NCI-H2196 (cell line): ENCODE data around the gene TRPV4.

ENCODE experiments used
- DNase-seq: peaks from one replicate; lab custom pipeline; 2025; ENCODE audit not compliant: unreplicated experiment; lab: John Stamatoyannopoulos, UW

The TRPV4 gene

DNA sequence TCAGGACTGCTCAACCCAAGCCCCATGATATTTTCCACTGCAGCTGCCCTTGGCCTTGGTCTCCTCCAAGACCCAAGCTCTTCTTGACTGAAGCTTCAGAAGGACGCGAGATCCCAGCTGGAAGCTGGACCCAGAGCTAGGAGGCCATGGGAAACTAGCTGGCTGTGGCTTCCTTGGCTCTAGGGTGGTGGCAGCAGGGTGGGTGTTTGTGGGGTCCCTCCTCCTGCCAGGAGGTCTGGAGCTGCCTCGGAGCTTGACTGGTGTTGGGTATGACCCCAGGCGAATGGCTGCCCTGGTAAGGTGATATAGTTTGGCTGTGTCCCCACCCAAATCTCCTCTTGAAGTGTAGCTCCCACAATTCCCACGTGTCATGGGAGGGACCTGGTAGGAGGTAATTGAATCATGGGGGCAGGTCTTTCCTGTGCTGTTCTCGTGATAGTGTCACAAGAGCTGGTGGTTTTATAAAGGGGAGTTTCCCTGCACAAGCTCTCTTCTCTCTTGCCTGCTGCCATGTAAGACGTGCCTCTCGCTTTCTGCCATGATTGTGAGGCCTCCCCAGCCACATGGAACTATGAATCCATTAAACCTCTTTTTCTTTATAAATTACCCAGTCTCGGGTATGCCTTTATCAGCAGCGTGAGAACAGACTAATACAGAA, 51.4 kb downstream of the TRPV4 start:
- no peak for DNase-seq

- peak; percentile 16 for DNase-seq
These were observed 53.8 kb downstream of the TRPV4 start for GRCh38 chr12:109779382-109779781.

DNA sequence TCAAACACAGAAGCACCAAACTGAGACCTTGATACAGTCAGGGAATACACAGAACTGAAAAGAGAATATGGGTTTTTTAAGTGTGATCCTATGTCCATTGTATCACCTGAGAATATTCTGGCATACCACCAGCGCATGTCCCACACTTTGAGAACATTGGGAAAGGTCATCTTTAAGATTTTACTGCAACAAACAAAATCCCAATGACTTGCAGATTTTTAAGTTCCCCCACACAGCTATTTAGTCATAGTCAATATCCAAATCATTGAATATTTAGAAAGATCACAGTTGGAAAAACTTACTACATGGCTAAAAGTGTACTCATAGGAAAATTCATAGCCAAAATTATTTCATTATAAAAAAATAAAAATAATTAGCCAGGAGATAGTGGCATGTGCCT, 54.5 kb downstream of the TRPV4 start:
- no peak for DNase-seq

GRCh38 chr12:109777544-109777943, 55.7 kb downstream of the TRPV4 start:
- DNase-seq = peak; percentile 59

- no peak for DNase-seq
These were observed 56.6 kb downstream of the TRPV4 start for GRCh38 chr12:109776624-109777023.

DNA sequence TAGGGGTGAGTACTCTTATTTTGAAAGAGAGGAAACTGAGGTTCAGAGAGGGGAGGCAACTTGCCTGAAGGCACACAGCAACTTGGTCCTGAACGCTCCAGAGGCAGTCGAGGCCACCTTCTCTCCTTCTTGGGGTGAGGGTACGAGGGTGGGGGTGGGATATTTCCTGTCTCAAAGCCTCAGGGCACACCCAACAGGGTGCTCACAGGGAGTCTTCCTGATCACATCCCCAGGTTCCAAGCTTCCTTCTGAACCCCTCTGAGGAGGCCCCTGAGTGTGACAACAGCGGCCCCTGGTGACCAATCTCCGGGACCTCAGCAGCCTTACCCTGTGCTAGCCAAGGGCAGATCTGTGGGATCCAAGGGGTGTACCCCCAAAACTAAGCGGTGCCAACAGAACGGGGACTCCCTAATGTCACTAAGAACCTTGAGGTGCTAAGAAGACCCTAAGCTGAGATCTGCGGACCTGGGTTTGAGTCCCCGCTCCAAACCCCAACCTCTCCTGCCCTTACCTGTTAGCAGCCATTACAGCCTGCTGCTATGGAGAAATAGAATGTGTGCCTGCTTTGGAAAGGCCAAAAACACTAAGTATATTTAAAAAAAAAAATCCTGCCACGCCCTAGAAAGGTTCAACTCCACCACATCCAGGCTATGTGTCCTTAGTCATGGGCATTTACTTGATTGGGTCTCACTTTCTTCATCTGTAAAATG, 57.9 kb downstream of the TRPV4 start:
- peak; percentile 75 for DNase-seq

DNA sequence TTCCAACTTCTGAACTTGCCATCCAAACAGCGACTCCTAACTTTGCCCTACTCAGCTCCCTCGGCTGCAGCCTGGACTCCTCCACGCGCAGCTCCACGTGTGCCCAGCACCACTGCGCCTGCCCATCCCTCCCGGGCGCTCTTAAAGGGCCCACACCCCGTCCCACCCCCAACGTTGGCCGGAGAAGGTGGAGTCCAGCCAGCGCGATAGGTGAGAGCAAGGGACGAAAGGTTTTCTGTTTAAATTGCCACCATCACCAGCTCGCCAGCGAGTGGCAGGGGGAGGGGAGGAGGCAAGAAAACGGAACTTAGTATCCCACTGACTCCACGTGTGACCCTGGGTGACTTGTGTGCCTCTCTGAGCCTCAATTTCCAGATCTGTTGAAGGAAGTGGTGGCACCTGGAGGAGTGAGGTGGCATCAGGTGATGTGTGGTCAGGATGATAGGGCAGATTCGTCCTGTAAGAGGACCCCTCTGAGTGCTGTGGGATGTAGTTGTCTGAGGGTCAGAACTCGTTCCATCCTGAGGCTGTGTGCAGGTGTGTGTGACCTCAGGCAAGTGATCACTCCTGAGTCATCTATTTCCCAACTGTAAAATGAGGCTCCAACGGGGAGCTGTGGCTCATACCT, 59.7 kb downstream of the TRPV4 start:
- no peak for DNase-seq

DNA sequence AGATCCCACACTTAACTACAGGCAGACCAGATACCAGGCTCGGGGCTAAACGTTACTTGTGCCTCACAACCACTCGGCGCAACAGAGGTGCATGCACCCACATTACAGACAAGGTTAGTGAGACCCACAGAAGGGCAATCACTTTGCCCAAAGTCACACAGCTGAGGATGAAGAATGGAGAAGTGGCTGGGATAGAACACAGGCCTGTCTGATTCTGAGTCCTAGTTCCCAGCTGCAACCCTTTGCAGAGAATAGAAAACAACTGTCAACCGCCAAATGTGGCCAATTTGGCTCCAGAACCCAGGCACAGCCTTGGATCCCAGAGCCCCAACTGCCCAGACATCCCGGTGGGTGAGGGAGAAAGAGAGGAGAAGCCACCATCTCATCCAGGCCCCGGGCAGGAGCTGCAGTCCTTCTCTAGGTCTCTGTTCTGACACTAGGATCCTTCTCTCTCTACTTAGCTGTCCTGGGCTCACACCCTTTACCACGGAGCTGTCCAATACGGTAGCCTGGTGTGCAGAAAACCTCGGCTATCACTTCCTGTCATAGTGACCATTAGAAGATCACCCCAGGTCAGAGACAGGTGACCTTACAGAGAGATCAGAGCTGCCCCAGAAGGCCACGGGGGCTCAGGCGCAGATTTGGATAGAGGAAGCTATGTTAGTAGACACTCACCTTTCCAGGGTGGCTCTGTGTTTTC, 60.4 kb downstream of the TRPV4 start:
- DNase-seq = no peak

GRCh38 chr12:109771746-109772621, 61.2 kb downstream of the TRPV4 start:
- DNase-seq = no peak

DNA sequence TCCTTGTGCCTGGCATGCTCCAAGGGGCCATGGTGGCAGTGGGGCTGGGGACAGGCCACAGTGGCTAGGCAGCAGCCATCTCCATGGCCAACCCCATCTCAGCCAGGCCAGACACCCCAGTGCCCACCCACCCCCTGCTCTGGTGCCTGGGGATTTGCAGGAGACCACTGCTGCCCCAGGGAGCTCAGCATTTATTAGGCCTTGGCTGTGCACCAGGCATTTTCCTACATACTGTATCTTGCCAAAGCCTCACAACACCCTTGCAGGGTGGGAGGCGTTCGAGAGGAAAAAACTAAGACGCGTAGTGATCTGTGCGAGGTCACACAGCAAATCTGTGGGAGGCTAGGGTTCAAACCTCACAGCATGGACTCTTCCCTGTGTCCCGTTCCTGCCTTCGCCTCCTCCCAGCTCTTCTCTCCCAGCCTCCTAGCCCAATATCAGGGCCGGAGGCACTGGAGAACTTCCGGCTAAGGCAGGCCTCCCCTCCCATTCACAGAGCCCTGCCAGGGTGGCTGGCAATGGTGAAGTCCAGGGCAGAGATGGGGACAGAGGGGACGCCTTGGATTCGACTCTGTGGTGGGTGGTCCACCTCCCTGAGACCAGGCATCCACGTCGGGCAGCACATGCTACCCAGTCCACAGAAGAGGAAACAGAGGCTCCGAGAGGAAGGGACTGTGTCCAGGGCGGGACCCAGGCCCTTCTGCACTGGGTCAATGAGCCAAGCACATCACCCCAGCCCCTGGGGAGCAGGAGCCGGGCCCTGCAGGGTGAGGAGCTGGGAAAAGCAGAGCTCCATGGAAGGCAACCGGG, 62.1 kb downstream of the TRPV4 start:
- no peak for DNase-seq

DNA sequence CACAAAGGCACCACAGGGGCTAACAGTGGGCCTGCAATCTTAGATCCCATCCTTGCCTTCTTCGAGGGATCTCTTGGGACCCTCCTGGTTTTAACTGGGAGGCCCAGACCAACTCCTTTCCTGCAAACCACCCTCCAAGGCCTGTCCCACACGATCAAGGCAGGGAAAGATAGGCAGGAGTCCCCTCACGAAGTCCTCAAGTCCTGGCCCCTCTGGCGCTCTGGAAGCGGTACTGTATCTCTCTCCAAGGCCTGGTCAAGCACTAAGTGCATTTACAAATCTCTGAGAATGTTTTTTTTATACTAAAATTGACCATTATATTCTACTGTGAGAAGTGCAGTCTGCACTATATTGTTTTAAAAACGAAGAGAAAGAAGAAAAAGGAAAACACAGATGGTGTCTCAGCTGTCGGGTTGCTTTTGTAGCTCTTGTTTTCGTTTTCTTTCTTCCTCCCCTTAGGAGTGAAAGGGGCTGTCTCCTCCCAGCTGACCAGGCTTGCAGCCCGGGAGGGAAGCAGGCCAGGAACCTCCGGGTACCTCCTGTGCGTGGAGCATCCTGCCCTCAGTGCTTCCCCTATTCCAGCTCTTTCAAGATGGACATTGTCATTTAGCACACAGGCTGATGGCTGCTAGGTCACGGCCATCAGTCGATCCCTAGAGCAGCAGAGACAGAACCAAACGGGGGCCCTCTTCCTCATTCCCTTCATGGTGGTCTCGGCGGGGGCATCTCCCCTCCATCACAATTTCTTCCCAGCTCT, 62.9 kb downstream of the TRPV4 start:
- no peak for DNase-seq

- DNase-seq = no peak
These were observed 64.1 kb downstream of the TRPV4 start for GRCh38 chr12:109768901-109769670.

DNA sequence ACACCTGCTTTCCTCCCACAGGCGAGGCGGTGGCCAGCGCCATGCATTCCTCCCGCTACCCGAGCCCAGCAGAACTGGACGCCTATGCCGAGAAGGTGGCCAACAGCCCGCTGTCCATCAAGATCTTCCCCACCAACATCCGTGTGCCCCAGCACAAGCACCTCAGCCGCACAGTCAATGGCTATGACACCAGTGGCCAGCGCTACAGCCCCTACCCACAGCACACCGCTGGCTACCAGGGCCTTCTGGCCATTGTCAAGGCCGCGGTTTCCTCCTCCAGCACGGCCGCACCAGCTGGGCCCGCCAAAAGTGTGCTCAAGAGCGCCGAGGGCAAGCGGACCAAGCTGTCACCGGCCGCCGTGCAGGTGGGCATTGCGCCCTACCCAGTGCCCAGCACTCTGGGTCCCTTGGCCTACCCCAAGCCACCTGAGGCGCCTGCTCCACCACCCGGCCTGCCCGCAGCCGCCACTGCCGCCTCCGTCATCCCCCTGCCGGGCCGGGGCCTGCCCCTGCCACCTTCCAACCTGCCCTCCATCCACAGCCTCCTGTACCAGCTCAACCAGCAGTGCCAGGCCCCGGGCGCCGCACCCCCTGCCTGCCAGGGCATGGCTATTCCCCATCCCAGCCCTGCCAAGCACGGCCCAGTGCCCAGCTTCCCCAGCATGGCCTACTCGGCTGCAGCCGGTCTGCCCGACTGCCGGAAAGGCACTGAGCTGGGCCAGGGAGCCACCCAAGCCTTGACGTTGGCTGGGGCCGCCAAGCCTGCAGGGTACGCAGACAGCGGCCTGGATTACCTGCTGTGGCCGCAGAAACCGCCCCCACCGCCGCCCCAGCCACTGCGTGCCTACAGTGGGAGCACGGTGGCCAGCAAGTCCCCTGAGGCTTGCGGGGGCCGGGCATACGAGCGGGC, 65.0 kb downstream of the TRPV4 start:
- no peak for DNase-seq

DNA sequence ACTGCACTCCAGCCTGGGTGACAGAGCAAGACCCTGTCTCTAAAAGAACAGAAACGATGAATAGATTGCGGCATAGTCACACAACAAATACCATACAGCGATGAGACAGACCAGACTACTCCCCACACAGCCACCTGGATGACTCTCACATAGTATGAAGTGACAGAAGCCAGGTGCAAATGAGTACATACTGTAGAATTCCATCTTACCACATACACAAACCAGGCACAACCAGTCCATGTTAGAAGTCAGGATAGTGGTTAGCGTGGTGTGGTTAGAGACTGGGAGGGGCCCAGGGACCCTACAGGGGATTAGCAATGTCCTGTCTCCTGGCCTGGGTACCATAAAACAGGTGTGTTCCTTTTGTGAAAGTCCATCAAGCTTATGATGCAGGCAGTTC, 65.7 kb downstream of the TRPV4 start:
- no peak for DNase-seq

DNA sequence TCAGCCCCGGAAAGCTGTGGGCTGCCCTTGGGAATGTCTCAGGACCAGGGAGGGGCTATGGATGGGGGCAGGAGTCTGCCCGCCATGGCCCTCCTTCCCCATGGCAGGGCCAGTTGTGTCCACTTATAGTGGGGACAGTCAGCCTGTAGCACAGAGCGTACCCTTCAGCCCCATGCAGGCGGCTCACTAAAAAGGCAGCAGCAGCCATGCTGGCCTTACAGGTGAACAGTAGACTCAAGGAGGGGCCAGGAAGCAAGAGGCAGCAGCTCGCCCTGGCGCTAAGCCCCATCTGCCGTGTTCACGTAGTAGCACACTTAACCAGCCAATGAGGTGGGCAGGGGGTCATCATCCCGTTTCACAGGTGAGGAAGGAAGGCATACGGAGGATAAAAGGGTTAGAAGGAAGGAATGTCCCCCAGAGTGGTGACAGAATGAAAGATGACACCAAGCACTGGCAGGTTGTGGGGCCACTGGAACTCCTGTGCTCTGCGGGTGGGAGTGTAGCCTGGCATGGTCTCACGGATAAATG, 66.9 kb downstream of the TRPV4 start:
- no peak for DNase-seq

GRCh38 chr12:109765446-109765810, 67.8 kb downstream of the TRPV4 start:
- DNase-seq = no peak

DNA sequence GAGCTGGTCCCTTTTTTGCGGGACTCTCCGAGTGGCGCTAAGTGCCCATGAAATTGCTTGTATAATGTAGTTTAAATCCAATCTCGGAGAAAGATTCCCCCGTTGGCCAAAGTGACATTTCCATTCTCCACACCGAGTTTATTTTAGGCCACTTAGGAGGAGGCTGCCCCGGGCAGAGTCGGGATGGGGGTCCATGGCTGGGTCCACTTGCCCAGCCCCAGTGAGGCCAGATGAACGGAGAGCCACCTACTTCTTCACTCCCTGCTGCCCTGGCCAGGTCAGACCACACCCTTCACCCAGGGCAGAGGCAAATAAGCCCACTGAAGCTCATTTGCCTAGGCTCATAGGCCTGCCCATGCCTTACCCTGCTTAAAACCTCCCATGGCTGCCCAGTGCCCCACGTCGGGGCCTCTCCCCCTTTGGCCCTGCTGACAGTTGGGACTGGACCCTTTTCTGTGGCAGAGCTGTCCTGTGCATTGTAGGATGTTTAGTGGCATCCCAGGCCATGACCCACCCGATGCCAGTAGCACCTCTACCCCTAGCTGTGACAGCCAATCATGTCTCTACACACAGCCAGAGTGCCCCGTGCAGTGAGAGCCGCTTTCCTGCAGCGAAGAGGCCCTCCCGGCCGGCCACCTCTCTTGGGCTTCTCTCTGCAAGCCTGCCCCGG, 68.3 kb downstream of the TRPV4 start:
- no peak for DNase-seq
